ENCODE data around the gene BGLAP.

The BGLAP gene

GRCh38 chr1:156253634-156254033 is 11.7 kb downstream of the BGLAP start:
- no peak for DNase-seq (ENCODE audit: low read depth in 1 of 2, low spot score in 1 of 2)

- no peak for DNase-seq (ENCODE audit: low read depth in 1 of 2, low spot score in 1 of 2)
Observed at GRCh38 chr1:156257711-156258110, 15.7 kb downstream of the BGLAP start.

GRCh38 chr1:156258859-156259258 is 16.9 kb downstream of the BGLAP start:
- no peak for DNase-seq (ENCODE audit: low read depth in 1 of 2, low spot score in 1 of 2)

GRCh38 chr1:156259805-156260204 is 17.8 kb downstream of the BGLAP start:
- no peak for DNase-seq (ENCODE audit: low read depth in 1 of 2, low spot score in 1 of 2)

GRCh38 chr1:156260896-156261295 is 18.9 kb downstream of the BGLAP start:
- DNase-seq (ENCODE audit: low read depth in 1 of 2, low spot score in 1 of 2): no peak

GRCh38 chr1:156262461-156263287 is 20.7 kb downstream of the BGLAP start:
- DNase-seq (ENCODE audit: low read depth in 1 of 2, low spot score in 1 of 2): no peak

- no peak for DNase-seq (ENCODE audit: low read depth in 1 of 2, low spot score in 1 of 2)
Observed at GRCh38 chr1:156263288-156263655, 21.3 kb downstream of the BGLAP start.

- no peak for DNase-seq (ENCODE audit: low read depth in 1 of 2, low spot score in 1 of 2)
Observed at GRCh38 chr1:156266051-156266450, 24.1 kb downstream of the BGLAP start.

- no peak for DNase-seq (ENCODE audit: low read depth in 1 of 2, low spot score in 1 of 2)
Observed at GRCh38 chr1:156268336-156268735, 26.4 kb downstream of the BGLAP start.

GRCh38 chr1:156270314-156270713 is 28.3 kb downstream of the BGLAP start:
- DNase-seq (ENCODE audit: low read depth in 1 of 2, low spot score in 1 of 2): no peak

- DNase-seq (ENCODE audit: low read depth in 1 of 2, low spot score in 1 of 2): no peak
Observed at GRCh38 chr1:156276532-156276931, 34.5 kb downstream of the BGLAP start.

- no peak for DNase-seq (ENCODE audit: low read depth in 1 of 2, low spot score in 1 of 2)
Observed at GRCh38 chr1:156276966-156277381, 35.0 kb downstream of the BGLAP start.

- no peak for DNase-seq (ENCODE audit: low read depth in 1 of 2, low spot score in 1 of 2)
Observed at GRCh38 chr1:156279837-156280236, 37.9 kb downstream of the BGLAP start.

- DNase-seq (ENCODE audit: low read depth in 1 of 2, low spot score in 1 of 2): peak in 1 of 2 donors; percentile 37
Observed at GRCh38 chr1:156281281-156281680, 39.3 kb downstream of the BGLAP start.

GRCh38 chr1:156281693-156282478 is 39.9 kb downstream of the BGLAP start:
- no peak for DNase-seq (ENCODE audit: low read depth in 1 of 2, low spot score in 1 of 2)

- peak; percentile 85 to 95 for DNase-seq (ENCODE audit: low read depth in 1 of 2, low spot score in 1 of 2)
Observed at GRCh38 chr1:156282479-156283222, 40.7 kb downstream of the BGLAP start, which contains the start of gene SMG5. SMG5 (minus strand) TSS chr1:156282825; CDS start chr1:156282680, 145 bp downstream.

GRCh38 chr1:156283521-156283920 is 41.5 kb downstream of the BGLAP start:
- no peak for DNase-seq (ENCODE audit: low read depth in 1 of 2, low spot score in 1 of 2)

- no peak for DNase-seq (ENCODE audit: low read depth in 1 of 2, low spot score in 1 of 2)
Observed at GRCh38 chr1:156284112-156284511, 42.1 kb downstream of the BGLAP start, which contains the start of gene TMEM79. TMEM79 (plus strand) TSS chr1:156284325; CDS start chr1:156285227, 902 bp downstream.

GRCh38 chr1:156284757-156285156 is 42.8 kb downstream of the BGLAP start:
- DNase-seq (ENCODE audit: low read depth in 1 of 2, low spot score in 1 of 2): no peak

GRCh38 chr1:156285437-156285836 is 43.5 kb downstream of the BGLAP start:
- no peak for DNase-seq (ENCODE audit: low read depth in 1 of 2, low spot score in 1 of 2)

- no peak for DNase-seq (ENCODE audit: low read depth in 1 of 2, low spot score in 1 of 2)
Observed at GRCh38 chr1:156286061-156286460, 44.1 kb downstream of the BGLAP start.

All from activated CD4-positive, alpha-beta T cell treated with anti-CD3 and anti-CD28 coated beads, Interleukin-2, amount 50 U/mL, for 24 hours (primary cell).